Measurements from ENCODE around the gene MTHFSD.

DNA sequence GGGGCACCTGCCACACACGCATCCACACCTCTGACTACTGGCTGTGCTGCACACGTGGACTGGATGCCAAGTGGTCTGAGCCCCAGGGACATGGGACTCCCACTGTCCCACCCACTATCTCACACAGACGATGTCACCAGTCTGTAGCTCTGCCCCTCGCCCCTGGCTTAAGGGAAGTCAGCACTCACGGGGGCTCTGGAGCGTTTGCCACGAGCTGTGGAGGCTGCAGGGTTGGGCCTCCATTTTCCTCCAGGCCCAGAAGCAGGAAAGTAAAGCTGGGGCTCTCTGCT lies 22.6 kb downstream of the MTHFSD start:
- TF ChIP-seq, protein P1, sequence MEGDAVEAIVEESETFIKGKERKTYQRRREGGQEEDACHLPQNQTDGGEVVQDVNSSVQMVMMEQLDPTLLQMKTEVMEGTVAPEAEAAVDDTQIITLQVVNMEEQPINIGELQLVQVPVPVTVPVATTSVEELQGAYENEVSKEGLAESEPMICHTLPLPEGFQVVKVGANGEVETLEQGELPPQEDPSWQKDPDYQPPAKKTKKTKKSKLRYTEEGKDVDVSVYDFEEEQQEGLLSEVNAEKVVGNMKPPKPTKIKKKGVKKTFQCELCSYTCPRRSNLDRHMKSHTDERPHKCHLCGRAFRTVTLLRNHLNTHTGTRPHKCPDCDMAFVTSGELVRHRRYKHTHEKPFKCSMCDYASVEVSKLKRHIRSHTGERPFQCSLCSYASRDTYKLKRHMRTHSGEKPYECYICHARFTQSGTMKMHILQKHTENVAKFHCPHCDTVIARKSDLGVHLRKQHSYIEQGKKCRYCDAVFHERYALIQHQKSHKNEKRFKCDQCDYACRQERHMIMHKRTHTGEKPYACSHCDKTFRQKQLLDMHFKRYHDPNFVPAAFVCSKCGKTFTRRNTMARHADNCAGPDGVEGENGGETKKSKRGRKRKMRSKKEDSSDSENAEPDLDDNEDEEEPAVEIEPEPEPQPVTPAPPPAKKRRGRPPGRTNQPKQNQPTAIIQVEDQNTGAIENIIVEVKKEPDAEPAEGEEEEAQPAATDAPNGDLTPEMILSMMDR (conservative IDR thresholded peaks at IDR 0.05): no peak
- TF ChIP-seq ZFX (IDR thresholded peaks at IDR 0.05): no peak
